Measurements from ENCODE around the gene COX4I2.

The COX4I2 gene

GRCh38 chr20:31604567-31605030 lies 33.1 kb upstream of the COX4I2 start:
- H3K27ac ChIP-seq, result peak overlapping the region; percentile 100
- TF ChIP-seq ZFX (IDR thresholded peaks at IDR 0.05; ENCODE audit: borderline replicate concordance), result no peak
- TF ChIP-seq, protein P1, sequence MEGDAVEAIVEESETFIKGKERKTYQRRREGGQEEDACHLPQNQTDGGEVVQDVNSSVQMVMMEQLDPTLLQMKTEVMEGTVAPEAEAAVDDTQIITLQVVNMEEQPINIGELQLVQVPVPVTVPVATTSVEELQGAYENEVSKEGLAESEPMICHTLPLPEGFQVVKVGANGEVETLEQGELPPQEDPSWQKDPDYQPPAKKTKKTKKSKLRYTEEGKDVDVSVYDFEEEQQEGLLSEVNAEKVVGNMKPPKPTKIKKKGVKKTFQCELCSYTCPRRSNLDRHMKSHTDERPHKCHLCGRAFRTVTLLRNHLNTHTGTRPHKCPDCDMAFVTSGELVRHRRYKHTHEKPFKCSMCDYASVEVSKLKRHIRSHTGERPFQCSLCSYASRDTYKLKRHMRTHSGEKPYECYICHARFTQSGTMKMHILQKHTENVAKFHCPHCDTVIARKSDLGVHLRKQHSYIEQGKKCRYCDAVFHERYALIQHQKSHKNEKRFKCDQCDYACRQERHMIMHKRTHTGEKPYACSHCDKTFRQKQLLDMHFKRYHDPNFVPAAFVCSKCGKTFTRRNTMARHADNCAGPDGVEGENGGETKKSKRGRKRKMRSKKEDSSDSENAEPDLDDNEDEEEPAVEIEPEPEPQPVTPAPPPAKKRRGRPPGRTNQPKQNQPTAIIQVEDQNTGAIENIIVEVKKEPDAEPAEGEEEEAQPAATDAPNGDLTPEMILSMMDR (IDR thresholded peaks at IDR 0.05), result no peak

GRCh38 chr20:31605031-31605901 lies 32.4 kb upstream of the COX4I2 start, which contains the start of gene ID1:
Gene ID1 (plus strand): TSS chr20:31605289. CDS start chr20:31605388, 99 bp downstream.
- H3K27ac ChIP-seq, result peak within 1 kb of the TSS; percentile 100
- TF ChIP-seq, protein P1 (IDR thresholded peaks at IDR 0.05), result no peak
- no peak for TF ChIP-seq ZFX (IDR thresholded peaks at IDR 0.05; ENCODE audit: borderline replicate concordance)

DNA sequence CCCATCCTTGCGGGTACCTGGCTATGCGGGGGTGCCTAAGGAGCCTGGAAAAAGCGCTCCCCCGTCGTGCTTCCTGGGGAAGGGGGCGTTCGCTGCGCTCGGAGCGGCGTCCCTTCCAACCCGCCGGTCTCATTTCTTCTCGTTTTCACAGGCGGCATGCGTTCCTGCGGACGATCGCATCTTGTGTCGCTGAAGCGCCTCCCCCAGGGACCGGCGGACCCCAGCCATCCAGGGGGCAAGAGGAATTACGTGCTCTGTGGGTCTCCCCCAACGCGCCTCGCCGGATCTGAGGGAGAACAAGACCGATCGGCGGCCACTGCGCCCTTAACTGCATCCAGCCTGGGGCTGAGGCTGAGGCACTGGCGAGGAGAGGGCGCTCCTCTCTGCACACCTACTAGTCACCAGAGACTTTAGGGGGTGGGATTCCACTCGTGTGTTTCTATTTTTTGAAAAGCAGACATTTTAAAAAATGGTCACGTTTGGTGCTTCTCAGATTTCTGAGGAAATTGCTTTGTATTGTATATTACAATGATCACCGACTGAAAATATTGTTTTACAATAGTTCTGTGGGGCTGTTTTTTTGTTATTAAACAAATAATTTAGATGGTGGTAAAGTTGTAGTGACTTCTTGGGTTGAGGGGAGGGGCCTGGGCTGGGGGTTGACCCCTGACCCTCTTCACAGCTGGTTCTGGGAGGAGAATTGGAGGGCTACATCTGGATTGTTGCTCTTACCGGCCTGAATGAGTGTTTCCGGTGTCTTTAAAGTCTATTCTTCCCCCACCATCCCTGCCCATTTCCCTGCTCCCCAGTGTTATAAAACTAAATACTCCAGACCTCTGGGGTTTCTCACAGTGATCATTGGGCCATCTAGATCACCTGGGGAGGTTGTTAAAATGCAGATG lies 31.6 kb upstream of the COX4I2 start:
- no peak for TF ChIP-seq ZFX (IDR thresholded peaks at IDR 0.05; ENCODE audit: borderline replicate concordance)
- TF ChIP-seq, protein P1 (IDR thresholded peaks at IDR 0.05), result no peak
- H3K27ac ChIP-seq, result peak overlapping the region; percentile 100

GRCh38 chr20:31606804-31607639 lies 30.7 kb upstream of the COX4I2 start:
- TF ChIP-seq, protein P1 (IDR thresholded peaks at IDR 0.05), result no peak
- TF ChIP-seq ZFX (IDR thresholded peaks at IDR 0.05; ENCODE audit: borderline replicate concordance), result no peak
- peak overlapping the region; percentile 100 for H3K27ac ChIP-seq

DNA sequence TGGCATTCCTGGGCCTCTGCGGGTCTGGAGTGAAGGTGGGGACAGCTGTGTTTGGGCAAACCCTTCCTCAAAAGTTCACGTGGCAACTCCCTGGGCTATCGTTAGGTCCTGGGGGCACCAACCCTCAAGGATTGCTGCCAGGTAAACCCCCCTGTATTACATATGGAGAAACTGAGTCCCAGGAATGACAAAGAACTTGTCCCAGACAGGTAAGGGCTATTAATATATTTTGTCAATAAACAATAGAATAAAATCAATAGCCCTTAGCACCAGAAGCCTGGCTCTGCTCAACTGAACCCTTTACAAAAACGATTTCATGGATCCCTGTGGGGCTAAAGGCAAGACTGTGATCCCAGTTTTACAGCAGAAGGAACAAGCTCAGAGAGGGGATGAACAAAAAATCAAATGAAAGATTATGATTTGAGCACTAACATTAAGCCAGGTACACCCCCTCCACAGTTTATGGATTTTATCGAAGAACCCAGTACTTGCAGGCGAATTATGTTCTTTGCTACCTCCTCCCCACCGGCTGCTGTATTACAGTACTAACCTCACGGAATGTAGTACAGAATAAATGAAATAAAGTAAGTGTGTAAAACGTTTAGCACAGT lies 30.0 kb upstream of the COX4I2 start:
- TF ChIP-seq, protein P1 (IDR thresholded peaks at IDR 0.05), result no peak
- TF ChIP-seq ZFX (IDR thresholded peaks at IDR 0.05; ENCODE audit: borderline replicate concordance), result no peak
- peak overlapping the region; percentile 100 for H3K27ac ChIP-seq

DNA sequence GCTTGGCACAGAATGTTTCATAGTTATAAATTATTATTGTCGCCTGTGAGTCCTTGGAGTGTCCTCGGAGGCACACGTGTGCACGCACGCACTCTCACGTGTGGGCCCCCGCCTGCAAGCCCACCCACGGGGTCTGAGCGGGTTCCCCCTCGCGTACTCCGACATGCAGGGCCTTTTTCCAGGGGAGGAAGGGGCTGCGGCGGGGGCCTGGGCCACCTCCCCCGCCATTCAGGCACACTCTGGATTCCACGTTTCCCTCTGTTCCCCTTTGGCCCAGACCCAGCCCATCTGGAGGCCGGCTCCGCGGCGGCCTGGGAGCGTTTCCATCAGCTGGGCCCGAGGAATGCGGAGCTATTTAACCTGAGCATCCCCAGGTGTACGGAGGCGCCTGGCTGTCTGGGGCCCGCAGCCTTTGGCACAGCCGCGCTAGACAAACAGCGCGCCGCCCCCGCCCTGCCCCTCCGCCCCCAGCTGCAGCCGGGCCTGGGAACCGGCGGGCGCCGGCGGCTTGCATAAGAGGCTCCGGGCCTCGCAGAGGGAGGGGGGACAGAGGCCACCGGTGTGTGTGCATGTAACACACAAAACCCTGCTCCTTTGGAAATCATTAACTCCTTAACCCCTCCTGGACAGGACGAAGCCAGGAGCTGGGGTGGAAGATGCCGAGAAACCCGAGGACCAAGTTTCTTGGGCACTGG lies 29.3 kb upstream of the COX4I2 start:
- no peak for TF ChIP-seq ZFX (IDR thresholded peaks at IDR 0.05; ENCODE audit: borderline replicate concordance)
- TF ChIP-seq, protein P1 (IDR thresholded peaks at IDR 0.05), result no peak
- H3K27ac ChIP-seq, result peak overlapping the region; percentile 100

DNA sequence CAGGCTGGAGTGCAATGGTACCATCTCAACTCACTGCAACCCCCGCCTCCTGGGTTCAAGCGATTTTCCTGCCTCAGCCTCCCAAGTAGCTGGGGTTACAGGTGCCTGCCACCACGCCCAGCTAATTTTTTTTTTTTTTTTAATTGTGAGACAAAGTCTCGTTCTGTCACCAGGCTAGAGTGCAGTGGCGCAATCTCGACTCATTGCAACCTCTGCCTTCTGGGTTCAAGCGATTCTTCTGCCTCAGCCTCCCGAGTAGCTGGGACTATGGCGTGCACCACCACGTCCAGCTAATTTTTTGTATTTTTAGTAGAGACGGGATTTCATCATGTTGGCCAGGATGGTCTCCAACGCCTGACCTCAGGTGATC lies 25.5 kb upstream of the COX4I2 start:
- H3K27ac ChIP-seq, result peak overlapping the region; percentile 100
